SK-N-SH (cell line): ENCODE measurements around the gene MCM5. TPM values are rescaled to one million over a fixed set of nuclear protein-coding genes. Genes with fewer than 3 reads are reported as not detected.

ENCODE experiments used
- CTCF ChIA-PET: fragments of 300-600, 350-600 bp; formaldehyde crosslinking; extraction: SDS; loops from one replicate; lab custom pipeline; 2021; lab: Yijun Ruan, JAX
- POLR2A ChIA-PET: fragments of 350-600 bp; sonication (Branson Sonifier 250); formaldehyde crosslinking; extraction: SDS; loops from one replicate; lab custom pipeline; 2020; ENCODE audit warnings: antibody characterized with exemption, inconsistent platforms; lab: Yijun Ruan, JAX
- DNase-seq: peaks from one replicate; pipeline ENCODE4 v3.0.0; 2012
- H2AFZ ChIP-seq: fragments of 200-600 bp; sonication (generic); 2 replicates; pipeline ENCODE4 v1.8.1; 2016; ENCODE audit warnings: antibody characterized with exemption, mild to moderate bottlenecking, low read depth
- H3F3A ChIP-seq: fragments of 200-600 bp; sonication (generic); replicated peaks from 2 replicates; pipeline ENCODE3; 2016; ENCODE audit warnings: antibody characterized with exemption, mild to moderate bottlenecking; ENCODE audit not compliant: insufficient read depth
- H3K27ac ChIP-seq, 2 experiments: fragments of 200-500 bp in 1 of 2; fragments of 200-600 bp in 1 of 2; sonication (Bioruptor generic) in 1 of 2; sonication (generic), shearing (Covaris generic) in 1 of 2; 2 replicates each; pipeline versions ENCODE4 v1.5.1 to v1.6.1; 2014 to 2016; ENCODE audit warnings: low read depth in 2 of 2, inconsistent platforms in 1 of 2, low read length in 1 of 2, mild to moderate bottlenecking in 1 of 2, mixed read lengths in 1 of 2
- H3K27me3 ChIP-seq: fragments of 200-600 bp; sonication (generic), shearing (Covaris generic); 2 replicates; pipeline ENCODE4 v1.6.1; 2016; ENCODE audit warnings: mixed run types; ENCODE audit not compliant: insufficient read depth
- H3K36me3 ChIP-seq, 2 experiments: fragments of 200-500 bp in 1 of 2; fragments of 200-600 bp in 1 of 2; sonication (Bioruptor generic) in 1 of 2; sonication (generic) in 1 of 2; replicated peaks in 1 of 2; 2 replicates each; pipeline versions ENCODE3 to v1.5.1; 2014 to 2016; ENCODE audit warnings: low read length in 1 of 2, mild to moderate bottlenecking in 1 of 2; ENCODE audit not compliant: insufficient read depth in 2 of 2, control insufficient read depth in 1 of 2
- H3K4me1 ChIP-seq, 2 experiments: fragments of 200-500 bp in 1 of 2; fragments of 200-600 bp in 1 of 2; sonication (Bioruptor generic) in 1 of 2; sonication (generic), shearing (Covaris generic) in 1 of 2; 2 replicates each; pipeline versions ENCODE4 v1.5.1 to v1.6.1; 2014 to 2016; ENCODE audit warnings: low read depth in 1 of 2, low read length in 1 of 2, mixed run types in 1 of 2; ENCODE audit not compliant: insufficient read depth in 2 of 2, control insufficient read depth in 1 of 2
- H3K4me2 ChIP-seq: fragments of 200-600 bp; sonication (generic), shearing (Covaris generic); 2 replicates; pipeline ENCODE4 v1.6.1; 2017; ENCODE audit warnings: mixed run types
- H3K4me3 ChIP-seq, 2 experiments: fragments of 200-500 bp in 1 of 2; fragments of 200-600 bp in 1 of 2; sonication (Bioruptor generic) in 1 of 2; sonication (generic), shearing (Covaris generic) in 1 of 2; 2 replicates each; pipeline versions ENCODE4 v1.5.1 to v1.8.1; 2014 to 2016; ENCODE audit warnings: low read depth in 2 of 2, inconsistent platforms in 1 of 2, low read length in 1 of 2, mild to moderate bottlenecking in 1 of 2, mixed read lengths in 1 of 2, moderate library complexity in 1 of 2
- H3K79me2 ChIP-seq: fragments of 200-600 bp; sonication (generic); 2 replicates; pipeline ENCODE4 v1.8.1; 2017; ENCODE audit warnings: mild to moderate bottlenecking; ENCODE audit not compliant: insufficient read depth
- H3K9ac ChIP-seq: fragments of 200-600 bp; sonication (generic); 2 replicates; pipeline ENCODE4 v1.6.1; 2017; ENCODE audit warnings: mixed run types
- H3K9me2 ChIP-seq: fragments of 200-600 bp; sonication (generic); 2 replicates; pipeline ENCODE4 v1.6.1; 2017; ENCODE audit warnings: mixed run types
- H3K9me3 ChIP-seq: fragments of 200-600 bp; sonication (generic); 2 replicates; pipeline ENCODE4 v1.6.1; 2017; ENCODE audit warnings: mixed run types, mild to moderate bottlenecking, moderate library complexity
- H4K20me1 ChIP-seq: fragments of 200-600 bp; sonication (generic); 2 replicates; pipeline ENCODE4 v1.6.1; 2017; ENCODE audit warnings: mild to moderate bottlenecking, mixed run types; ENCODE audit not compliant: insufficient read depth
- CHD2 ChIP-seq: fragments of 150-350 bp; IDR thresholded peaks from 2 replicates; pipeline ENCODE4 v1.6.1; 2018; ENCODE audit warnings: low read length; ENCODE audit not compliant: partially characterized antibody
- ELF1 ChIP-seq: IDR thresholded peaks from 2 replicates; pipeline ENCODE4 v1.4.0; 2012
- EP300 ChIP-seq, 2 experiments: IDR thresholded peaks; 2 replicates each; pipeline versions ENCODE4 v1.4.0 to v1.6.1; 2012; ENCODE audit warnings: borderline replicate concordance in 1 of 2, low read depth in 1 of 2, low read length in 1 of 2
- EZH2phosphoT487 ChIP-seq: fragments of 200-600 bp; sonication (generic); IDR thresholded peaks from 2 replicates; pipeline ENCODE4 v1.6.1; 2017; ENCODE audit warnings: low read depth, mixed run types, mild to moderate bottlenecking, antibody characterized with exemption, moderate library complexity, borderline replicate concordance
- FOSL2 ChIP-seq: IDR thresholded peaks from 2 replicates; pipeline ENCODE4 v1.4.0; 2012; ENCODE audit warnings: low read depth, mild to moderate bottlenecking, moderate library complexity, borderline replicate concordance
- FOXM1 ChIP-seq: IDR thresholded peaks from 2 replicates; pipeline ENCODE4 v1.4.0; 2012; ENCODE audit warnings: low read depth, mild to moderate bottlenecking
- GATA2 ChIP-seq: sonication (generic); formaldehyde crosslinking; IDR thresholded peaks from 2 replicates; pipeline ENCODE4 v1.5.0; 2020; ENCODE audit warnings: mild to moderate bottlenecking, missing genetic modification reagents
- JUND ChIP-seq: IDR thresholded peaks from 2 replicates; pipeline ENCODE4 v1.4.0; 2012
- MXI1 ChIP-seq: IDR thresholded peaks from 2 replicates; pipeline ENCODE4 v1.6.1; 2012; ENCODE audit warnings: mild to moderate bottlenecking, low read depth, low read length, improper control_type of control experiment
- NFIC ChIP-seq: IDR thresholded peaks from 2 replicates; pipeline ENCODE4 v1.4.0; 2012; ENCODE audit warnings: borderline replicate concordance
- NRF1 ChIP-seq: IDR thresholded peaks from 2 replicates; pipeline ENCODE4 v1.6.1; 2012; ENCODE audit warnings: low read depth, mild to moderate bottlenecking, low read length
- RAD21 ChIP-seq: IDR thresholded peaks from 2 replicates; pipeline ENCODE4 v1.6.1; 2012; ENCODE audit warnings: mild to moderate bottlenecking, low read length
- RCOR1 ChIP-seq: fragments of 150-350 bp; IDR thresholded peaks from 2 replicates; pipeline ENCODE4 v1.6.1; 2017; ENCODE audit warnings: antibody characterized with exemption, low read length
- RXRA ChIP-seq: IDR thresholded peaks from 2 replicates; pipeline ENCODE4 v1.4.0; 2012; ENCODE audit warnings: low read depth, mild to moderate bottlenecking, borderline replicate concordance
- SIN3A ChIP-seq: IDR thresholded peaks from 2 replicates; pipeline ENCODE4 v1.6.1; 2012; ENCODE audit warnings: low read depth, mild to moderate bottlenecking, low read length, moderate library complexity, borderline replicate concordance
- SMC3 ChIP-seq: IDR thresholded peaks from 2 replicates; pipeline ENCODE4 v1.6.1; 2012; ENCODE audit warnings: low read depth, low read length, improper control_type of control experiment
- TAF1 ChIP-seq: IDR thresholded peaks from 2 replicates; pipeline ENCODE4 v1.6.1; 2012; ENCODE audit warnings: low read depth, mild to moderate bottlenecking, low read length, moderate library complexity, borderline replicate concordance
- TCF12 ChIP-seq: IDR thresholded peaks from 2 replicates; pipeline ENCODE4 v1.4.0; 2012
- YY1 ChIP-seq: IDR thresholded peaks from 2 replicates; pipeline ENCODE4 v1.4.0; 2012; ENCODE audit warnings: low read depth, mild to moderate bottlenecking
- WGBS: methylation state at CpG from one replicate; pipeline ENCODE4 v1.1.6; 2017; ENCODE audit warnings: low lambda C conversion rate; 5-methylcytosine and 5-hydroxymethylcytosine counted together
- polyA plus RNA-seq, 3 experiments: library from polyadenylated mRNA; depleted of rRNA; stranded (reverse); fragments of >200 nt; gene quantifications; 2 replicates each; pipeline ENCODE4 v1.2.3, GENCODE V29; 2012
- TF ChIP-seq, protein P1 (sequence below): fragments of 150-350 bp; IDR thresholded peaks from 2 replicates; pipeline ENCODE4 v1.6.1; 2016; ENCODE audit warnings: mild to moderate bottlenecking, low read depth, low read length
- TF ChIP-seq, protein P2 (sequence below): IDR thresholded peaks from 2 replicates; pipeline ENCODE4; 2012
- TF ChIP-seq, protein P3 (sequence below): IDR thresholded peaks from 2 replicates; pipeline ENCODE4 v1.4.0; 2012; ENCODE audit warnings: low read depth
- TF ChIP-seq, protein P4 (sequence below): IDR thresholded peaks from 2 replicates; pipeline ENCODE4 v1.6.1; 2012; ENCODE audit warnings: mild to moderate bottlenecking, low read depth, low read length, moderate library complexity
- TF ChIP-seq, protein P5 (sequence below): fragments of 200-600 bp; sonication (generic); IDR thresholded peaks from 2 replicates; pipeline ENCODE4 v1.6.1; 2017; ENCODE audit warnings: antibody characterized with exemption, mild to moderate bottlenecking, moderate library complexity

MCM5 gene
- polyA plus RNA-seq, 1 of the 3 experiments (the other 2 are of a cell fraction): 42.9 TPM

DNA sequence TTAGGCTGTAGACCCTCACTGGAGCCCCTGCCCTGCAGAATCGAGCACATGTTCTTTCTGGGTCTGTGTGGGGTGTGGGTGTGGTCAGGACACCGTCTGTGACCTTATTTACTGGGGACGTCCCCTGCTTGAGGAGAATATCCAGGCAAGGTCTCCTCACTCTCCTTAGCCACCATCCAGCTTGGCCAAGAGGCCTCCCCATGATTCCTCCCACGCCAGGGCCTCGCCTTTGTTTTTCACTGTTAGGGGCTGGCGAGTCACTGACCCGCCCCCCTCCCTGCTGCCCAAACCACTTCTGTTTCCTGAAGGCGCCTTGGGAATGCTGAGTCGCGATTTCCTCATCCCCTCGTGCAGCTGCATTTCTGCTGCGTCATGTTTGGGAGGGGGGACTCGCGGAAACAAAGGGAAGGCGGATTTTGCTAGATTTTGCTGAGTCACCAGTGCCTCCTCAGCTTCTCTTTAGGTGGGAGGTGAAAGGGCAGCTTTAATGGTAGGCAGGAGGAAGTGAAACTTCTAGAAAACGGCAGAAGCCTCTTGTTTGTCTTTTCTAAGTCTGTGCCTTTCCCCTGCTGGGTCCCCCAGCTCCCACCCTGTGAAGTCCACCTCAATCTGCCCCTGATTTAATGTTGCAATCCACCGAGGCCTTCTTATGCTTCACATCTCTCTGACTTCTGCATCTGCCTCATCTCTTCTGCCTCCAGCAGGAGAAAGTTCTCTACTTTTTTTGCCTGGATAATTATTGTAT is 23.0 kb upstream of the MCM5 start:
- Histone ChIP-seq H3K9me3 (no peaks in the 10 kb centered on the region), H3F3A (peaks cover 16% of the 10 kb centered on the region), H3K4me2 (peak overlapping the region; percentile 6; the same call in 1 of the 2 replicates), H4K20me1 (no peaks in the 10 kb centered on the region), H2AFZ (peak overlapping the region; percentile 69), H3K79me2 (no peaks in the 10 kb centered on the region; the same call in 1 of the 2 replicates), H3K36me3 (no peaks in the 10 kb centered on the region), H3K4me1 (peaks cover 15 to 19% of the 10 kb centered on the region in 2 experiments; a peak in 3 of 4 replicates), H3K27me3 (no peaks in the 10 kb centered on the region), H3K9me2 (no peaks in the 10 kb centered on the region), H3K27ac (peak overlapping the region in 1 of 2 experiments; percentile 58; a peak in 2 of 4 replicates), H3K4me3 (no peak overlapping the region), H3K9ac (peak overlapping the region; percentile 29)
- ChIA-PET CTCF (interaction anchor here (0.9 to 1.6 kb wide), 1 partner anchor 54 kb away, joined by 4 to 5 read pairs; no protein-coding TSS in a partner anchor), POLR2A (no interaction called here)
- DNase-seq: no peak
- 31% methylated on average over 16 of the region's 17 CpGs for WGBS
- no peak for TF ChIP-seq JUND
- no peak for TF ChIP-seq YY1
- TF ChIP-seq SMC3: no peak
- TF ChIP-seq EZH2phosphoT487: no peak
- peak in 1 of 2 experiments; percentile 50; a peak in 1 of 4 replicates for TF ChIP-seq EP300 (IDR thresholded peaks at IDR 0.05; ENCODE audit: borderline replicate concordance in 1 of 2, low read depth in 1 of 2, low read length in 1 of 2)
- TF ChIP-seq, protein P1, sequence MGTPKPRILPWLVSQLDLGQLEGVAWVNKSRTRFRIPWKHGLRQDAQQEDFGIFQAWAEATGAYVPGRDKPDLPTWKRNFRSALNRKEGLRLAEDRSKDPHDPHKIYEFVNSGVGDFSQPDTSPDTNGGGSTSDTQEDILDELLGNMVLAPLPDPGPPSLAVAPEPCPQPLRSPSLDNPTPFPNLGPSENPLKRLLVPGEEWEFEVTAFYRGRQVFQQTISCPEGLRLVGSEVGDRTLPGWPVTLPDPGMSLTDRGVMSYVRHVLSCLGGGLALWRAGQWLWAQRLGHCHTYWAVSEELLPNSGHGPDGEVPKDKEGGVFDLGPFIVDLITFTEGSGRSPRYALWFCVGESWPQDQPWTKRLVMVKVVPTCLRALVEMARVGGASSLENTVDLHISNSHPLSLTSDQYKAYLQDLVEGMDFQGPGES: no peak
- TF ChIP-seq, protein P2, sequence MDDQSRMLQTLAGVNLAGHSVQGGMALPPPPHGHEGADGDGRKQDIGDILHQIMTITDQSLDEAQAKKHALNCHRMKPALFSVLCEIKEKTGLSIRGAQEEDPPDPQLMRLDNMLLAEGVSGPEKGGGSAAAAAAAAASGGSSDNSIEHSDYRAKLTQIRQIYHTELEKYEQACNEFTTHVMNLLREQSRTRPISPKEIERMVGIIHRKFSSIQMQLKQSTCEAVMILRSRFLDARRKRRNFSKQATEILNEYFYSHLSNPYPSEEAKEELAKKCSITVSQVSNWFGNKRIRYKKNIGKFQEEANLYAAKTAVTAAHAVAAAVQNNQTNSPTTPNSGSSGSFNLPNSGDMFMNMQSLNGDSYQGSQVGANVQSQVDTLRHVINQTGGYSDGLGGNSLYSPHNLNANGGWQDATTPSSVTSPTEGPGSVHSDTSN: peak; percentile 32; the same call in 1 of the 2 replicates
- TF ChIP-seq NFIC: peak; percentile 23; the same call in 1 of the 2 replicates
- TF ChIP-seq CHD2: no peak
- TF ChIP-seq, protein P3, sequence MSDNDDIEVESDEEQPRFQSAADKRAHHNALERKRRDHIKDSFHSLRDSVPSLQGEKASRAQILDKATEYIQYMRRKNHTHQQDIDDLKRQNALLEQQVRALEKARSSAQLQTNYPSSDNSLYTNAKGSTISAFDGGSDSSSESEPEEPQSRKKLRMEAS: peak; percentile 95
- TF ChIP-seq, protein P4, sequence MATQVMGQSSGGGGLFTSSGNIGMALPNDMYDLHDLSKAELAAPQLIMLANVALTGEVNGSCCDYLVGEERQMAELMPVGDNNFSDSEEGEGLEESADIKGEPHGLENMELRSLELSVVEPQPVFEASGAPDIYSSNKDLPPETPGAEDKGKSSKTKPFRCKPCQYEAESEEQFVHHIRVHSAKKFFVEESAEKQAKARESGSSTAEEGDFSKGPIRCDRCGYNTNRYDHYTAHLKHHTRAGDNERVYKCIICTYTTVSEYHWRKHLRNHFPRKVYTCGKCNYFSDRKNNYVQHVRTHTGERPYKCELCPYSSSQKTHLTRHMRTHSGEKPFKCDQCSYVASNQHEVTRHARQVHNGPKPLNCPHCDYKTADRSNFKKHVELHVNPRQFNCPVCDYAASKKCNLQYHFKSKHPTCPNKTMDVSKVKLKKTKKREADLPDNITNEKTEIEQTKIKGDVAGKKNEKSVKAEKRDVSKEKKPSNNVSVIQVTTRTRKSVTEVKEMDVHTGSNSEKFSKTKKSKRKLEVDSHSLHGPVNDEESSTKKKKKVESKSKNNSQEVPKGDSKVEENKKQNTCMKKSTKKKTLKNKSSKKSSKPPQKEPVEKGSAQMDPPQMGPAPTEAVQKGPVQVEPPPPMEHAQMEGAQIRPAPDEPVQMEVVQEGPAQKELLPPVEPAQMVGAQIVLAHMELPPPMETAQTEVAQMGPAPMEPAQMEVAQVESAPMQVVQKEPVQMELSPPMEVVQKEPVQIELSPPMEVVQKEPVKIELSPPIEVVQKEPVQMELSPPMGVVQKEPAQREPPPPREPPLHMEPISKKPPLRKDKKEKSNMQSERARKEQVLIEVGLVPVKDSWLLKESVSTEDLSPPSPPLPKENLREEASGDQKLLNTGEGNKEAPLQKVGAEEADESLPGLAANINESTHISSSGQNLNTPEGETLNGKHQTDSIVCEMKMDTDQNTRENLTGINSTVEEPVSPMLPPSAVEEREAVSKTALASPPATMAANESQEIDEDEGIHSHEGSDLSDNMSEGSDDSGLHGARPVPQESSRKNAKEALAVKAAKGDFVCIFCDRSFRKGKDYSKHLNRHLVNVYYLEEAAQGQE: peak; percentile 40; the same call in 1 of the 2 replicates
- TF ChIP-seq GATA2 (CRISPR knock-in tag): no peak
- TF ChIP-seq RCOR1: no peak
- TF ChIP-seq RAD21: no peak
- TF ChIP-seq, protein P5, sequence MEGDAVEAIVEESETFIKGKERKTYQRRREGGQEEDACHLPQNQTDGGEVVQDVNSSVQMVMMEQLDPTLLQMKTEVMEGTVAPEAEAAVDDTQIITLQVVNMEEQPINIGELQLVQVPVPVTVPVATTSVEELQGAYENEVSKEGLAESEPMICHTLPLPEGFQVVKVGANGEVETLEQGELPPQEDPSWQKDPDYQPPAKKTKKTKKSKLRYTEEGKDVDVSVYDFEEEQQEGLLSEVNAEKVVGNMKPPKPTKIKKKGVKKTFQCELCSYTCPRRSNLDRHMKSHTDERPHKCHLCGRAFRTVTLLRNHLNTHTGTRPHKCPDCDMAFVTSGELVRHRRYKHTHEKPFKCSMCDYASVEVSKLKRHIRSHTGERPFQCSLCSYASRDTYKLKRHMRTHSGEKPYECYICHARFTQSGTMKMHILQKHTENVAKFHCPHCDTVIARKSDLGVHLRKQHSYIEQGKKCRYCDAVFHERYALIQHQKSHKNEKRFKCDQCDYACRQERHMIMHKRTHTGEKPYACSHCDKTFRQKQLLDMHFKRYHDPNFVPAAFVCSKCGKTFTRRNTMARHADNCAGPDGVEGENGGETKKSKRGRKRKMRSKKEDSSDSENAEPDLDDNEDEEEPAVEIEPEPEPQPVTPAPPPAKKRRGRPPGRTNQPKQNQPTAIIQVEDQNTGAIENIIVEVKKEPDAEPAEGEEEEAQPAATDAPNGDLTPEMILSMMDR: no peak
- TF ChIP-seq TCF12: peak; percentile 83
- no peak for TF ChIP-seq MXI1
- peak; percentile 81 for TF ChIP-seq SIN3A
- TF ChIP-seq FOSL2: peak; percentile 34; the same call in 1 of the 2 replicates
- TF ChIP-seq FOXM1: no peak
- TF ChIP-seq ELF1: peak; percentile 67
- no peak for TF ChIP-seq RXRA
- no peak for TF ChIP-seq NRF1
- TF ChIP-seq TAF1: peak; percentile 50; the same call in 1 of the 2 replicates
